Right hindlimb (tissue), 1 donor: ENCODE data around the gene MOB1A.
"Not testable (repeated sequence)": the region's sequence is repeated elsewhere in the genome, so short reads cannot be mapped to it uniquely, and the experiment has no call there.

Experiments used
- DNase-seq: peaks from one replicate; pipeline ENCODE4 v3.0.0-alpha.2; 2018

MOB1A gene

DNA sequence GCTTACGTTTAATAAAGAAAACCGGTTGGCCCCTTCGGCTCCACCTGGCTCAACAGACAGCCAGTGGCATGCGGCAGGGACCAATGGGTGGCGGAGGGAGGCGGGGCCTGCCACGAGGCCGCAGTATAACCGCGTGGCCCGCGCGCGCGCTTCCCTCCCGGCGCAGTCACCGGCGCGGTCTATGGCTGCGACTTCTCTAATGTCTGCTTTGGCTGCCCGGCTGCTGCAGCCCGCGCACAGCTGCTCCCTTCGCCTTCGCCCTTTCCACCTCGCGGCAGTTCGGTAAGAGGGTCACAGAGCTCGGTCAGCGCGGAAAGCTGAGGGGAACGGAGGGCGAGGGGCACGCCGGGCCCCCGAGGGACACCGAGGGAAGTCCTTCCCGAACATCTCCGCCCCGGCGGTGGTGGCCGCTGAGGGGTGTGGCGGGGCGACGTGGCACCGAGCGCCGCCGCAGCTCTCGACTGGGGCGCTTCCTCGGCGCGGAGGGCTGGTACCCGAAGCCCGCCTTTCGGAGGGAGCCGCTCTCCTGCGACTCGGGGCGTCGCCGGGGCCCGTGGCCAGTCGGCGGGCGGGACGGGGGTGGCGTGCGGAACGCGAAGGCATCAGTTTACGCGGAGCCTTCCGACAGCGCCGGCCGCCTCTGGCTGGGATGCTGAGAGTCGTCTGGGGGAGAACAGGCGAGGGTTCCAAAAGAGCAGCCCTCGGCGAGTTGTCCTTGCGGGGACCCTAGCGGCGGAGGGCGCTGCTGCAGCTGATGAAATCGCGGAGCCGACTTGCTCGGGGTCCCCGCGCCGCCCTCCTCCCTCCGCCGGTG, 20.0 kb upstream of the MOB1A start, which contains the start of gene MTHFD2:
Gene MTHFD2 (plus strand): TSS at position 155 of the 814 bp plus-strand sequence. CDS start 27 bp downstream, at position 182.
- peak; percentile 94 for DNase-seq

- DNase-seq: no peak
Observed at GRCh38 chr2:74198023-74198460, 19.4 kb upstream of the MOB1A start.

DNA sequence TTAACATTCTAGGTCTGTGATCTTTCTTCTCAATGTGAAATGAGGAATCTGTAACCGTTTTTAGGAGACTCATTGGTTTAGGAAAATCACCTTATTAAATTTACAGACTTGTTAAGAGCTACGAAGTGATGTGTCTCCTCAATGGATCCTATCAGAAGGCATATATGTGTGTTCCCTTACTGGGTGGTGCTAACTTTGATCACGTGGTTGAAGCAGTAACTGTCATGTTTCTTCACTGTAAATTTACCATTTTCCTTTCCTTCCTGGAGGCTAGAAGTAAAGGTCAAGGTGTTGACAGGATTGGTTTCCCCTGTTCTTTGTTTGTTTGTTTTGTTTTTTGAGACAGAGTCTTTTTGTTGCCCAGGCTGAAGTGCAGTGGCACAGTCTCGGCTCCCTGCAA, 18.4 kb upstream of the MOB1A start:
- DNase-seq: no peak

DNA sequence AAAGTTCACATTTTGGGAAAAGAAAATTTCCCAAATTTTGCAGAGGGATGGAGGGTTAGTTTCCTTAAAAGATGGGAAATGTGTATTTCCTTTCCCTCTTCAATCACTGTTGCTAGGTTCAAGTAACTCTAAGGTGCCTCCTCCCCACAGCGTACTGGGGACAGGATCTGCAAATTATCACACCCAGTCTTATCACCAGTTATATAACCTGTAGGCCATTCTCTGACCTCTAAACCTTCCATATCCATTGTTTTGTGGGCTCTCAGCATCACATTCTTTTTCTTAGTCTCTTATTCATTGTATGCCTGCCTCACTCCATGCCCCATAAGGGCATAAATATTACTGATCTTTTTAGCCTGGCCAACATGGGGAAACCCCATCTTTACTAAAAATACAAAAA, 16.1 kb upstream of the MOB1A start:
- DNase-seq: no peak

DNA sequence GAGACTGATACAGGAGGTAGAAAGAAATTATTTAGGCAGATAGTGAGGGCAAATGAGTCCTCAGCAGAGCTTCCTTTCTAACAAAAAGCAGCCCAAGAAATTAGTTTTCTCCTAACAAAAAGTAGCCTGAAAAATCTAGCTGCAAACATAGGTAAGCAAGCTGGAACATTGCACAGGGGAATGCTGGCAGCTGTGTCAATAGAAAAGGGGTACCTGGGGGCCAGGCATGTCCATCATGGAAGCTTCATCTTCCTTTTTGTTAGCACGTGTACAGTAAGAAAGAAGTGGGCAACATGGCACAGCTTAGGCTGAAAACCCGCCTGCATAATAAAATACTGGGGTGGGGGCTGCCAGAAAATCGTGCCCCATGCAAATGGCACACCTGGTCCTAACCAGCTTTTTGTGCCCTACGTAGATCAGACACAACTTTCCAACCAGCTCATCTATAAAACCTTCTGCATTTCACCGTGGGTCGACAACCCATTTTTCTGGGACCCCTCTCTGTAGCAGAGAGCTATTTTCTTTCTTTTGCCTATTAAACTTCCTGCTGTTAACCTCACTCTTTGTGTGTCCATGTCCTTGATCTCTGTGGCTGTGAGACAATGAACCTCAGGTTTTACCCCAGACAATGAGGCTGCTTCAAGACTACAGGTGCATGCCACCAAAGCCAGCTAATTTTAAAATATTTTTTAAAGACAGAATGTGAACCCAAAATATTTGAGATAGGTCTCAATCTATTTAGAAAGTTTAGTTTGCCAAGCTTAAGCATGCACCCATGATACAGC, 13.1 kb upstream of the MOB1A start:
- no peak for DNase-seq

GRCh38 chr2:74188696-74189095, 10.0 kb upstream of the MOB1A start:
- no peak for DNase-seq

DNA sequence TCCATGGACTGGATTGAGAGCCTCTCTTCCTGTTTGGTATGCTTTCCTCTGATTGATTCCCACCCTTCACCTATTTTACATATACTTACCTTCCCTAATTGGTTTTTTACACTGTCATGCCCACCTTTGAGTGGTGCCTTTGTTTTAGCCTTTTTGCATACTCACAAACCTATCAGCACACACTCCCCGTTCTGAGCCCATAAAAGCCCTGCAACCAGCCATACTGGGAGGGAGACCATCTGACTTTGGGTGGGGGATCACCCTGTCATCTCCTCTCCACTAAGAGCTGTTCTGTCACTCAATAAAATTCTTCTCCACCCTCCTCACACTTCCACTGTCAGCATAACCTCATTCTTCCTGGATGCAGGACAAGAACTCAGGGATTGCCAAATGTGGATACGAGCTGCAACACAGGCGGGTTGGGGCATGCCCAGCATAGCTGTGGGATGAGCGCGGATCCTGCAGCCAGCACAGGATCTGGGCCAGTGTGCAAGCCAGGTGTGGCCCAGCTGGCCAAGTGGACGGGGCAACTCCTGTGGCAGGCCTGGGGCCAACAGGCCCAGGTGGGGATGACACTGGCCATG, 9.4 kb upstream of the MOB1A start:
- DNase-seq: no peak

- not testable (repeated sequence) for DNase-seq
Observed at GRCh38 chr2:74186706-74187105, 8.0 kb upstream of the MOB1A start.

- DNase-seq: no peak
Observed at GRCh38 chr2:74186038-74186437, 7.4 kb upstream of the MOB1A start.

DNA sequence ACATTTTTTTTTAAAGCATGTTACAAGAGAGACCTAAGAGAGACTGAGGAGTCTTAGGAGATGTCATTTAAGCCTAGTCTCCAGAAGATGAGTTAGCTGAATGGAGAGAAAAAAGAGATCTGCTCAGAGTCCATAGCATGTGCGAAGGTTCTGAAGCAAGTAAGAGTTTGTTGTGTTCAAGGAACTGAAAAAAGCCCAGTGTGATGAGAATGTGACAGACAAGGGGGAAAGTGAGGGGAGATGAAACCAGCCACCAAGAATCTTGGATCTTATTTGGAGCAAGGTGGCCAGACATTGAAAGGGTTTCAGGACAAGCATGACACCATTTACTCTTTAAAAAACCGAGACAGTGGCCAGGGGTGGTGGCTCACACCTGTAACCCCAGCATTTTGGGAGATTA, 5.2 kb upstream of the MOB1A start:
- no peak for DNase-seq

DNA sequence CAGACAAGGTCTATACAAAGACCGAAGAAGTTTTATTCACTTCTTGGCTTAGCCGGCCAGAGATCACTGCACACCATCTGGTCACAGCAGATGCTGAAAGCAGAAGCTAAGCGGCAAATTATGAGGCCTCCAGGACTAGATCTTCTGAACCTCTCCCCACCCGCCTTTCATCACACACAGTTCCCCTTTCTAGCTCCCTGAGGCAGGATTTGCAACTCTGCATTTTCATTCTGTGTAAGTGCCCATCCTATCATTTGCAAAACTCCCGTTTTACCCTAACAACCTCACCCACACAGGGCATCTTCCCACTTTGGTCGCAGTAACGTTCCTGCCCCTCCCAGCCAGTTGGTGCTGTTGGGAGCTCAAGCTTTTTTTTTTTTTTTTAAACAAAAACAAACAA, 3.1 kb upstream of the MOB1A start:
- peak; percentile 31 for DNase-seq

DNA sequence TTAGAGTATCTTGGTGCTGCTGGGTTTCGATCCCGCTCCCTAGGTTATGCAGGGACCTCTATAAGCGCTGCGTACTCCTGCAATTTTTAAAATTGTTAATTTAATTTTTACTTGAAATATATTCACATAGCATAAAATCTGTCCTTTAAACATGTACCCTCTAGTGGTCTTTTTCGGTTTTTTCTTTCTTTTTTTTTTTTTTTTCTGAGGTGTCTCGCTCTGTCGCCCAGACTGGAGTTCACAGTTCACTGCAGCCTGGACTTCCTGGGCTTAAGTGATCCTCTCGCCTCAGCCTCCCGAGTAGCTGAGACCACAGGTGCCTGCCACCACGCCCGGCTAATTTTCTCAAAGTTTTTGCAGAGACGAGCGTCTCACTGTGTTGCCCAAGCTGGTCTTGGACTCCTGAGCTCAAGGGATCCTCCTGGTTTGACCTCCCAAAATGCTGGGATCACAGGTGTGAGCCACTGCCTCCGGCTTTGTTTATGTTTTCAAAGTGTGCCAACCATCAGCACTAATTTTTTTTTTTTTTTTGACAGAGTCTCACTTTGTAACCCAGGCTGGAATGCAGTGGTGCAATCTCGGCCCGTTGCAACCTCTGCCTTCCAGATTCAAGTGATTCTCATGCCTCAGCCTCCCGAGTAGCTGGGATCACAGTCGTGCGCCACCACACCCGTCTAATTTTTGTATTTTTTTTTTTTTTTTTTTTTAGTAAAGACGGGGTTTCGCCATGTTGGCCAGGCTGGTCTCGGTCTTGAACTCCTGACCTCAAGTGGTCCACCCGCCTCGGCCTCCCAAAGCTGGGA, 585 bp upstream of the MOB1A start:
- DNase-seq: no peak

- no peak for DNase-seq
Observed at GRCh38 chr2:74177696-74178095, 983 bp downstream of the MOB1A start.

GRCh38 chr2:74174909-74175308, 3.8 kb downstream of the MOB1A start:
- no peak for DNase-seq

- no peak for DNase-seq
Observed at GRCh38 chr2:74168739-74169138, 9.9 kb downstream of the MOB1A start.

DNA sequence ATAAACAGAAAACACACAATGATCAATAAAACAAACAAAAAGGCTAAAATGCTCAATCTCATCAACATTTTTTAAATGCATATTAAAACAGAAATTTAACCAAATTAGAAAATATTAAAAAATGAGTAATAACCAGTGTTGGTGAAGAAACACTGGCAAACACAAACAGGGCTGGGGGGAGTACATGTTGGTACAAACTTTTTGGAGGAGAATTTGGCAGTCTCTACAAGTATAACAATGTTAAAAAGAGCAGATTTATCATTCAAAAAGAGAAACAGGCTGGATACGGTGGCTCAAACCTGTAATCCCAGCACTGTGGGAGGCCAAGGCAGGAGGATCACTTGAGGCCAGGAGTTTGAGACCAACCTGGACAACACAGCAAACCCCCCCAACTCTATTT, 13.9 kb downstream of the MOB1A start:
- no peak for DNase-seq

GRCh38 chr2:74162951-74163350, 15.7 kb downstream of the MOB1A start:
- no peak for DNase-seq

- no peak for DNase-seq
Observed at GRCh38 chr2:74155830-74156229, 22.8 kb downstream of the MOB1A start.

GRCh38 chr2:74152954-74153353, 25.7 kb downstream of the MOB1A start:
- no peak for DNase-seq

DNA sequence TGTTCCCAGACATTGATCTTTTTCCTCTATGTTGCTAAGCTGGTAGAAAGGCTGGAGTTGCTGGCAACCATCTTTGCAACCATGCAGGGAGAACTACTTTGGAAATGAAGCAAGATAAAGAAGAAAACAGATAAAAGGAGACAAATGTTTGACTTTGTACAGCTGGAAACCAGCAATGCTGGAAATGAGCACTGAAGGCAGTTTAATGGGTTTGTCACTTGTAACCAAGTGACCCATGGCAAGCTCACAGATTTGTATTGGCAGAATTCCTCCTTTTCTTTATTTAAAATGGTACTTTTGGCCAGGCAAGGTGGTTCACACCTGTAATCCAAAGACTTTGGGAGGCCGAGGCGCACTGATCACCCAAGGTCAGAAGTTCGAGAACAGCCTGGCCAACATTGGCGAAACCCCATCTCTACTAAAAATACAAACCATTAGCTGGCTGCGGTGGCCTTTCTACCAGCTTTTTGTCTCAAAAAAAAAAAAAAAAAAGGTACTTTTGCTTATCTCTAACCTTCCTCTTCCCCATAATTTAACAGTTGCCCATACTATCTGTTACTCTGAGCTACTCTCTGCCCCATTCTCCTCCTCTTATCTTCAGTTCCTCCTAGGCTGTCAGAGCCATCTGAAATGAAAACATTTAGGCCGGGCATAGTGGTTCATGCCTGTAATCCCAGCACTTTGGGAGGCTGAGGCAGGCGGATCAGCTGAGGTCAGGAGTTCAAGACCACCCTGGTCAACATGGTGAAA, 28.9 kb downstream of the MOB1A start:
- DNase-seq: no peak

DNA sequence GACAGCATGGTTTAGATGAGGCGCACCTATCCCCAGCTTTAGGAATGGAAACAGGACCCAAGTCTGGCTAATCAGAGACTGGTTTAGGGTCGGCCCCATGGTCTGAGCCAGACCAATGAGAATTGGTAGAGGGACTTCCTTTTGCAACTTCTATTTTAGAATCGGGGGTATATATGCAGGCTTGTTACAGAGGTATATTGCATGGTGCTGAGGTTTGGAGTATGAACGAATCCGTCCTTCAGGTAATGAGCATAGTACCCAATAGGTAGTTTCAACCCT, 29.5 kb downstream of the MOB1A start:
- no peak for DNase-seq
